GM21619 (cell line): ENCODE results near the gene TAS1R3.
A peak's percentile ranks its signal among the peaks of the same experiment; 100 is the strongest.
"Not testable (repeated sequence)": the region's sequence is repeated elsewhere in the genome, so short reads cannot be mapped to it uniquely, and the experiment has no call there.

ENCODE experiments used
- ATAC-seq: cut with Tn5 transposase; IDR thresholded peaks from one replicate; pipeline ENCODE4 v1.9.1; 2021; ENCODE audit not compliant: unreplicated experiment

Gene TAS1R3

GRCh38 chr1:1364266-1364665 lies 33.2 kb downstream of the TAS1R3 start:
- ATAC-seq: no peak

GRCh38 chr1:1365875-1366698 lies 35.0 kb downstream of the TAS1R3 start:
- ATAC-seq: no peak

- ATAC-seq: no peak
Observed at GRCh38 chr1:1366699-1367066, 35.6 kb downstream of the TAS1R3 start.

GRCh38 chr1:1367315-1367714 lies 36.2 kb downstream of the TAS1R3 start:
- ATAC-seq: no peak

- not testable (repeated sequence) for ATAC-seq
Observed at GRCh38 chr1:1370094-1370493, 39.0 kb downstream of the TAS1R3 start.

GRCh38 chr1:1370771-1371300 lies 39.8 kb downstream of the TAS1R3 start:
- no peak for ATAC-seq

- no peak for ATAC-seq
Observed at GRCh38 chr1:1371364-1371745, 40.3 kb downstream of the TAS1R3 start.

- peak; percentile 18 for ATAC-seq
Observed at GRCh38 chr1:1371746-1372711, 40.9 kb downstream of the TAS1R3 start.

- no peak for ATAC-seq
Observed at GRCh38 chr1:1373051-1373814, 42.2 kb downstream of the TAS1R3 start.

- no peak for ATAC-seq
Observed at GRCh38 chr1:1373815-1374588, 42.9 kb downstream of the TAS1R3 start.

GRCh38 chr1:1374589-1374928 lies 43.5 kb downstream of the TAS1R3 start:
- ATAC-seq: peak; percentile 2

GRCh38 chr1:1374929-1375662 lies 44.0 kb downstream of the TAS1R3 start, which contains the start of gene AURKAIP1:
TSS of gene AURKAIP1 (minus strand) at chr1:1375207. CDS start at chr1:1374756, 451 bp downstream.
- peak; percentile 82 for ATAC-seq

- ATAC-seq: no peak
Observed at GRCh38 chr1:1376551-1377226, 45.6 kb downstream of the TAS1R3 start.

- no peak for ATAC-seq
Observed at GRCh38 chr1:1377540-1378205, 46.6 kb downstream of the TAS1R3 start.

GRCh38 chr1:1380860-1381259 lies 49.8 kb downstream of the TAS1R3 start:
- ATAC-seq: no peak

- ATAC-seq: no peak
Observed at GRCh38 chr1:1381294-1381693, 50.2 kb downstream of the TAS1R3 start.
